ENCODE measurements around the gene VSIG4.

Gene VSIG4

DNA sequence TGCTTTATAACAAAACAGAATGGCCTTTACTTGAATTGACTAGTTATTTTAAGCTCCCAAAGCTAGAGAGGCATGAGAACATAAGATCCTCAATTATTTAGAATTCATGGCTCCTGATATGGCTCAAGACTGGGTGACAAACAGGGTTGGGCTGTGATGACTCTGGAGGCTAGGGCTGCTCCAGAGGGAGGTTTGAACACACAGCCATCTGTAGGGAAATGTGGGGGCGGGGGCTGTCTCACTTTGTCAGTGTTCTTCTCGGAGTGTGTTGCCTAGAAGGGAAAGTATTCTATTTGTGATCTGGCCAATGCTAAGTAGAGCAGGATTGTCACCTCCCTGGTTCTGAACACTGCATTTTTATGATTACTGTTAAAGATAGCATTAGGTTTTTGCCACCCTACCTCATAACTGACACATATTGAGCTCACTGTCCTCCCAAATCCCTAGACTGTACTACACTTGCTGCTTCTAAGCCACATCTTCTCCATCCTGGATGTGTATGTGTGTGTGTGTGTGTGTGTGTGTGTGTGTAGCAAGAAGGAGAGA is 45.9 kb downstream of the VSIG4 start:
- Histone ChIP-seq H3K9ac (no peak overlapping the region), H3K9me3 (ENCODE audit: control insufficient read depth, low read length) (no peaks in the 10 kb centered on the region), H3K36me3 (ENCODE audit: control insufficient read depth, insufficient read depth, low read length) (no peaks in the 10 kb centered on the region), H3K4me2 (ENCODE audit: low read length) (no peak overlapping the region), H2AFZ (no peak overlapping the region), H3K27ac (no peak overlapping the region), H3K79me2 (no peaks in the 10 kb centered on the region), H3K4me3 (ENCODE audit: low read depth, low read length) (no peak overlapping the region), H3K4me1 (no peaks in the 10 kb centered on the region), H3K27me3 (ENCODE audit: control insufficient read depth, insufficient read depth, low read length) (no peaks in the 10 kb centered on the region)
- TF ChIP-seq, protein P1, sequence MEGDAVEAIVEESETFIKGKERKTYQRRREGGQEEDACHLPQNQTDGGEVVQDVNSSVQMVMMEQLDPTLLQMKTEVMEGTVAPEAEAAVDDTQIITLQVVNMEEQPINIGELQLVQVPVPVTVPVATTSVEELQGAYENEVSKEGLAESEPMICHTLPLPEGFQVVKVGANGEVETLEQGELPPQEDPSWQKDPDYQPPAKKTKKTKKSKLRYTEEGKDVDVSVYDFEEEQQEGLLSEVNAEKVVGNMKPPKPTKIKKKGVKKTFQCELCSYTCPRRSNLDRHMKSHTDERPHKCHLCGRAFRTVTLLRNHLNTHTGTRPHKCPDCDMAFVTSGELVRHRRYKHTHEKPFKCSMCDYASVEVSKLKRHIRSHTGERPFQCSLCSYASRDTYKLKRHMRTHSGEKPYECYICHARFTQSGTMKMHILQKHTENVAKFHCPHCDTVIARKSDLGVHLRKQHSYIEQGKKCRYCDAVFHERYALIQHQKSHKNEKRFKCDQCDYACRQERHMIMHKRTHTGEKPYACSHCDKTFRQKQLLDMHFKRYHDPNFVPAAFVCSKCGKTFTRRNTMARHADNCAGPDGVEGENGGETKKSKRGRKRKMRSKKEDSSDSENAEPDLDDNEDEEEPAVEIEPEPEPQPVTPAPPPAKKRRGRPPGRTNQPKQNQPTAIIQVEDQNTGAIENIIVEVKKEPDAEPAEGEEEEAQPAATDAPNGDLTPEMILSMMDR (IDR thresholded peaks at IDR 0.05) = no peak

DNA sequence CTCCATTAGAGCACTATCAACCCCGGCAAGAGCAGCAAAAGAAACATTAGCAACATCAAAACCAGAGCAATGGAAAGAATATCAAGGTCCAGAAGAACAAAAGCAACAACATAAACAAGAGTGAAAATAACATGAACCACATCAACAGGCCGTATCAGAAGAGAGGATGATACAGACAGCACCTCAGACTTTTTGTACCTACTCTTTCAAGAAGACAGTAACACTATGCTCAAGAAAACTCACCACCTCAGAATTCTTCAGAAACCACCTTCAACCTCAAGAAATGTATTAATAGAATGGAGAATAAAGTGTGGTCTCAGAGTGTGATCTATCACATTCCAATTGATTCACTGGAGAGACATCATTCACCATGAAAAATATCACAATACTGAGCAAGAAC is 46.5 kb downstream of the VSIG4 start:
- Histone ChIP-seq H3K27ac (no peak overlapping the region), H3K79me2 (no peaks in the 10 kb centered on the region)
- TF ChIP-seq, protein P1 (IDR thresholded peaks at IDR 0.05) = no peak

DNA sequence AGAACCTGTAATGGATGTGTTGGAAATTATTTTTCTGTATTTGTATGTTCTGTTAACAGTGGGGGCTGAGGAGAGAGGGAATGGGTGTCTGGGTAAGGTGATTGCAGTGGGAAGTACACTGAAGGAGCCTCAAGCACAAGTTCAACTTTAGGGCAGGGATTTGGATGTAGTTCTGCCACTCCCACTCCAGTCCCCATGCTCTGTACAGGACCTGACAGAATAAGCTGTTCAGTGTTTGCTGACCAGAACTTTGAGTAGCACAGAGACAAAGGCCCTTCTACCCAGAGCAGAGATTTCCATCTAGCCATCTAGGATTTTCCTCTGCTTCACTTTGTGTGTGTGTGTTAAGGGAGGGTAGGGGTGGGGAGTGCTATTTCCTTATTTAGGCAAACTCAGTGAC is 49.2 kb downstream of the VSIG4 start:
- no peaks in the 10 kb centered on the region for H3K79me2 ChIP-seq
- no peak overlapping the region for H3K4me2 ChIP-seq (ENCODE audit: low read length)
- H3K9me3 ChIP-seq (ENCODE audit: control insufficient read depth, low read length) = no peaks in the 10 kb centered on the region
- H3K4me1 ChIP-seq = no peaks in the 10 kb centered on the region
- no peaks in the 10 kb centered on the region for H3K27me3 ChIP-seq (ENCODE audit: control insufficient read depth, insufficient read depth, low read length)
- no peak overlapping the region for H2AFZ ChIP-seq
- no peak overlapping the region for H3K9ac ChIP-seq
- H3K4me3 ChIP-seq (ENCODE audit: low read depth, low read length) = no peak overlapping the region
- H3K36me3 ChIP-seq (ENCODE audit: control insufficient read depth, insufficient read depth, low read length) = no peaks in the 10 kb centered on the region
- H3K27ac ChIP-seq = no peak overlapping the region
- TF ChIP-seq, protein P1 (IDR thresholded peaks at IDR 0.05) = no peak

More for the DNA sequence above, 46.5 kb downstream of the VSIG4 start:
- Histone ChIP-seq H3K4me2 (ENCODE audit: low read length) (no peak overlapping the region), H3K4me1 (no peaks in the 10 kb centered on the region), H3K27me3 (ENCODE audit: control insufficient read depth, insufficient read depth, low read length) (no peaks in the 10 kb centered on the region), H3K9me3 (ENCODE audit: control insufficient read depth, low read length) (no peaks in the 10 kb centered on the region), H3K9ac (no peak overlapping the region), H2AFZ (no peak overlapping the region), H3K4me3 (ENCODE audit: low read depth, low read length) (no peak overlapping the region), H3K36me3 (ENCODE audit: control insufficient read depth, insufficient read depth, low read length) (no peaks in the 10 kb centered on the region)

DNA sequence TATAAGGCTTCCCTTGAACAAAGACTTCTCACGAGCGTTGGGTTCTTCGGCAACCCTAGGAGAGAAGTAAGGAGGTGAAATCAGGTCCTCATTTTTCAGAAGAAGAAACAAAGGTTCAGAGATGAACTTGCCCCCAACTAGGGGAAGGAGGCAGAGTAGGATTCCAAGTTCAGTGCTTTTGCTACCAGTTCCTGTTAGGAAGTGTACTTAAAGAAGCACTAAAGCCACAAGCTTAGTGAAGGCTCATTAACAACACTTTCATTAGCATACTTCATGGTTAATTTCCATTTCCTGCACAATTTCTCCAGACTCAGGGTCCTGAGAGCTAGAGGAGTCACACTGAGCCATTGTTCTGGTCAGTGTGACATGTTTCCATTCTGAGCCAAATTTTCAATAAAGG is 52.1 kb downstream of the VSIG4 start:
- TF ChIP-seq, protein P1 (IDR thresholded peaks at IDR 0.05) = no peak
- H3K4me3 ChIP-seq (ENCODE audit: low read depth, low read length) = no peak overlapping the region
- no peak overlapping the region for H2AFZ ChIP-seq

DNA sequence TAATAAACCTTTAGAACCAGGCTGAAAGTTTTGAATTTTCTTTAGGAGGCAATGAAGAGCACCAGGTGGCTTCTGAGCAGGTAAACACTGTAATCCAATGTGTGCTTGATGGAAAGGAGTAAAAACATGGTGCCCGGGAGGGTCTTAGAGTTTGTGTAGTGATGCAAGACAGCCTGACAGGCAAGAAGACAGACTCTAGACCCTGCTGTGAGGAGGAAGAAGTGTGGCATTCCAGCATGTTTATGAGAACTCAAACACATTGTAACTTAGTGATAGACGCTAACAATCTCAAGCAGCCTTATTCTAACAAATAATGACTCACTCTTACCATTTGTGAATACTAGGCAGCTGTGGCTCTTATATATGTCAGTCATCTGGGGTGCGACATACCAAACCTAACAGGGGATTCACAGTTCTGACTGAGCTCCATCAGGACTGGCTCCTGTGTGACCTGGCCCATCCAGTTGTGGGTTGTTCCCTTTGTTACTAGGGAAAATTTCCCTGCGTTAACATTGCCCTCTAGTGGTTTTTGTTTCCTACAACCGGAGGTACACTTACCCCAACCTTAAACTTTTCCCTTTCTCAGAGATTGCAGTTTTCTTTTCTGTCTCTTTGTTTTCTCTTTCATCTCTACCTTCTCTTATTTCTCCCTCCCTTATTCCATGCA is 53.8 kb downstream of the VSIG4 start:
- Histone ChIP-seq H3K9me3 (ENCODE audit: control insufficient read depth, low read length) (no peaks in the 10 kb centered on the region), H3K79me2 (no peaks in the 10 kb centered on the region), H3K9ac (no peak overlapping the region), H3K27ac (no peak overlapping the region), H2AFZ (no peak overlapping the region), H3K36me3 (ENCODE audit: control insufficient read depth, insufficient read depth, low read length) (no peaks in the 10 kb centered on the region), H3K4me1 (no peaks in the 10 kb centered on the region), H3K4me3 (ENCODE audit: low read depth, low read length) (no peak overlapping the region), H3K4me2 (ENCODE audit: low read length) (no peak overlapping the region), H3K27me3 (ENCODE audit: control insufficient read depth, insufficient read depth, low read length) (no peaks in the 10 kb centered on the region)
- TF ChIP-seq, protein P1 (IDR thresholded peaks at IDR 0.05) = peak; percentile 24

More for the DNA sequence above, 52.1 kb downstream of the VSIG4 start:
- Histone ChIP-seq H3K9ac (no peak overlapping the region), H3K36me3 (ENCODE audit: control insufficient read depth, insufficient read depth, low read length) (no peaks in the 10 kb centered on the region), H3K79me2 (no peaks in the 10 kb centered on the region), H3K4me1 (no peaks in the 10 kb centered on the region), H3K9me3 (ENCODE audit: control insufficient read depth, low read length) (no peaks in the 10 kb centered on the region), H3K4me2 (ENCODE audit: low read length) (no peak overlapping the region), H3K27ac (no peak overlapping the region), H3K27me3 (ENCODE audit: control insufficient read depth, insufficient read depth, low read length) (no peaks in the 10 kb centered on the region)
